GM12878 (cell line): ENCODE measurements around the gene HIVEP3. TPM values are rescaled to one million over a fixed set of nuclear protein-coding genes. Genes with fewer than 3 reads are reported as not detected.

Experiments used
- ATAC-seq: fragments of 200-7000 bp; cut with Tn5 transposase; 3 replicates; pipeline ENCODE4 v1.9.1; 2020; ENCODE audit warnings: mild to moderate bottlenecking, moderate library complexity
- BruUV-seq: library from RNA; stranded (reverse); fragments of 400-500 nt; replicated peaks from 2 replicates; lab custom pipeline; 2021; lab: Mats Ljungman, UMichigan
- CTCF ChIA-PET: fragments of 300-600 bp; sonication (Branson Sonifier 250); formaldehyde crosslinking; extraction: SDS; loops from one replicate; lab custom pipeline; 2021; ENCODE audit warnings: inconsistent platforms; lab: Yijun Ruan, JAX
- POLR2A ChIA-PET: fragments of 350-600 bp; formaldehyde crosslinking; extraction: SDS; loops from one replicate; lab custom pipeline; 2021; ENCODE audit warnings: inconsistent platforms; lab: Charles Lee
- RAD21 ChIA-PET: fragments of 300-600 bp; sonication (Branson Sonifier 250); formaldehyde crosslinking; loops from one replicate; lab custom pipeline; 2023; ENCODE audit warnings: antibody characterized with exemption; ENCODE audit not compliant: unreplicated experiment; lab: Charles Lee
- SMC1A ChIA-PET: fragments of 300-600 bp; sonication (Branson Sonifier 250); formaldehyde crosslinking; loops from one replicate; lab custom pipeline; 2023; ENCODE audit not compliant: unreplicated experiment, uncharacterized antibody; lab: Charles Lee
- DNase-seq: peaks from one replicate; pipeline ENCODE4 v3.0.0-alpha.2; 2011; ENCODE audit warnings: low read depth, low spot score
- FAIRE-seq: peaks from 3 replicates; lab custom pipeline; 2011; peaks lifted over from hg19 to GRCh38; lab: Jason Lieb, UNC
- H2AFZ ChIP-seq: 2 replicates; pipeline ENCODE4 v1.6.0; 2011; ENCODE audit warnings: low read depth, low read length, control low read depth; ENCODE audit not compliant: control insufficient read depth
- H3K27ac ChIP-seq: 2 replicates; pipeline ENCODE4 v1.5.1; 2011; ENCODE audit warnings: control low read depth; ENCODE audit not compliant: control insufficient read depth, insufficient read depth
- H3K27me3 ChIP-seq, 2 experiments: replicated peaks in 1 of 2; 2 replicates each; pipeline versions ENCODE4 v1.6.0 to v1.6.1; 2011; ENCODE audit warnings: low read length in 1 of 2; ENCODE audit not compliant: control insufficient read depth in 2 of 2, insufficient read depth in 2 of 2
- H3K36me3 ChIP-seq, 2 experiments: 2 replicates each; pipeline ENCODE4 v1.5.1; 2011; ENCODE audit warnings: low read length in 1 of 2; ENCODE audit not compliant: control insufficient read depth in 2 of 2, insufficient read depth in 2 of 2
- H3K4me1 ChIP-seq: 2 replicates; pipeline ENCODE4 v1.6.1; 2011; ENCODE audit warnings: mild to moderate bottlenecking, low read length, moderate library complexity, mixed read lengths; ENCODE audit not compliant: control insufficient read depth, insufficient read depth
- H3K4me2 ChIP-seq: 2 replicates; pipeline ENCODE4 v1.6.0; 2011; ENCODE audit warnings: control low read depth; ENCODE audit not compliant: control insufficient read depth, insufficient read depth
- H3K4me3 ChIP-seq: fragments of 200-600 bp; sonication (generic); 2 replicates; pipeline ENCODE4 v1.5.1; 2016
- H3K79me2 ChIP-seq: 2 replicates; pipeline ENCODE4 v1.6.0; 2011; ENCODE audit warnings: low read length; ENCODE audit not compliant: control insufficient read depth, insufficient read depth
- H3K9ac ChIP-seq: 2 replicates; pipeline ENCODE4 v1.8.0; 2011; ENCODE audit warnings: low read length, control low read depth, mixed read lengths; ENCODE audit not compliant: control insufficient read depth, insufficient read depth
- H3K9me3 ChIP-seq: replicated peaks from 3 replicates; pipeline ENCODE4 v1.5.1; 2011; ENCODE audit warnings: mild to moderate bottlenecking, low read length; ENCODE audit not compliant: control insufficient read depth, insufficient read depth
- H4K20me1 ChIP-seq: 2 replicates; pipeline ENCODE4 v1.6.0; 2011; ENCODE audit not compliant: control insufficient read depth, insufficient read depth
- CBX3 ChIP-seq: fragments of 200-600 bp; sonication (generic); IDR thresholded peaks from 2 replicates; pipeline ENCODE4 v1.6.1; 2016; ENCODE audit warnings: low read depth, borderline replicate concordance
- CHD2 ChIP-seq: IDR thresholded peaks from 2 replicates; pipeline ENCODE4 v1.6.1; 2011; ENCODE audit warnings: low read depth, low read length, improper control_type of control experiment, borderline replicate concordance
- ETV6 ChIP-seq, 2 experiments: fragments of 450-650 bp in 1 of 2; IDR thresholded peaks in 1 of 2; conservative IDR thresholded peaks in 1 of 2; 2 replicates each; pipeline ENCODE4 v1.6.1; 2014; ENCODE audit warnings: antibody characterized with exemption in 1 of 2, borderline replicate concordance in 1 of 2, low read depth in 1 of 2, mild to moderate bottlenecking in 1 of 2, moderate library complexity in 1 of 2
- GATAD2B ChIP-seq: fragments of 450-650 bp; conservative IDR thresholded peaks from 2 replicates; pipeline ENCODE4 v1.6.1; 2017; ENCODE audit warnings: low read depth, mild to moderate bottlenecking, moderate library complexity
- IKZF2 ChIP-seq, 2 experiments: fragments of 450-650 bp; IDR thresholded peaks; 2 replicates each; pipeline ENCODE4 v1.6.1; 2017; ENCODE audit warnings: mild to moderate bottlenecking in 2 of 2, moderate library complexity in 2 of 2
- LARP7 ChIP-seq: fragments of 450-650 bp; IDR thresholded peaks from 2 replicates; pipeline ENCODE4 v1.6.1; 2017; ENCODE audit warnings: mild to moderate bottlenecking
- MEF2B ChIP-seq: fragments of 450-650 bp; IDR thresholded peaks from 2 replicates; pipeline ENCODE4 v1.6.1; 2018; ENCODE audit warnings: mild to moderate bottlenecking, moderate library complexity; ENCODE audit not compliant: partially characterized antibody, poor library complexity, severe bottlenecking
- MTA3 ChIP-seq: IDR thresholded peaks from 2 replicates; pipeline ENCODE4 v1.6.1; 2012; ENCODE audit warnings: low read length, inconsistent platforms, borderline replicate concordance
- NRF1 ChIP-seq: conservative IDR thresholded peaks from 2 replicates; pipeline ENCODE4 v1.6.1; 2011; ENCODE audit warnings: mild to moderate bottlenecking, low read depth, low read length, improper control_type of control experiment
- RB1 ChIP-seq: fragments of 450-650 bp; formaldehyde crosslinking; IDR thresholded peaks from 2 replicates; pipeline ENCODE4 v1.6.1; 2017; ENCODE audit warnings: mild to moderate bottlenecking, borderline replicate concordance
- RBBP5 ChIP-seq: fragments of 200-600 bp; sonication (generic); conservative IDR thresholded peaks from 2 replicates; pipeline ENCODE4 v1.6.1; 2016
- SMAD5 ChIP-seq: IDR thresholded peaks from 2 replicates; pipeline ENCODE4 v1.6.1; 2016; ENCODE audit warnings: antibody characterized with exemption, low read depth
- SMC3 ChIP-seq: IDR thresholded peaks from 2 replicates; pipeline ENCODE4 v1.6.1; 2011; ENCODE audit warnings: low read length, improper control_type of control experiment, borderline replicate concordance
- SREBF1 ChIP-seq: IDR thresholded peaks from 2 replicates; pipeline ENCODE4 v1.6.1; 2012; ENCODE audit warnings: mild to moderate bottlenecking, low read length
- SUPT20H ChIP-seq: IDR thresholded peaks from 2 replicates; pipeline ENCODE4 v1.6.1; 2011; ENCODE audit warnings: low read depth, mild to moderate bottlenecking, low read length, moderate library complexity, borderline replicate concordance; ENCODE audit not compliant: control insufficient read depth
- TBL1XR1 ChIP-seq: IDR thresholded peaks from 2 replicates; pipeline ENCODE4 v1.6.1; 2012; ENCODE audit warnings: low read depth, low read length, improper control_type of control experiment
- TCF12 ChIP-seq: IDR thresholded peaks from 2 replicates; pipeline ENCODE4 v1.6.1; 2011; ENCODE audit warnings: low read depth, mild to moderate bottlenecking, low read length
- WGBS: methylation state at CpG from one replicate; pipeline ENCODE4 v1.1.6; 2016; ENCODE audit warnings: low lambda C conversion rate; ENCODE audit not compliant: insufficient replicate concordance, insufficient coverage; ENCODE audit errors: missing lambda C conversion rate; 5-methylcytosine and 5-hydroxymethylcytosine counted together
- in situ Hi-C: fragments of 300-500 bp; cut with MboI; formaldehyde crosslinking; loops from 9 replicates; pipeline ENCODE4 v1.14.3; 2018; ENCODE audit warnings: mixed read lengths
- intact Hi-C: fragments of 100-400 bp; cut with micrococcal nuclease; formaldehyde crosslinking; loops from one replicate; pipeline ENCODE4 v1.14.2; 2022; ENCODE audit not compliant: unreplicated experiment
- polyA plus RNA-seq, 11 experiments: library from polyadenylated mRNA; depleted of rRNA in 4 of 11; unstranded in 6 of 11; stranded (reverse) in 5 of 11; fragments of >200 nt; fragmentation: Nextera tagmentation in 4 of 11; fragmentation: Illumina TruSeq in 1 of 11; extraction: Ambion mirVana in 4 of 11; extraction: Trizol in 1 of 11; gene quantifications; 1 replicate in 1 of 11; 2 replicates in 10 of 11; pipeline versions ENCODE4 v1.2.1 to v1.2.3, GENCODE V29; 2011 to 2016; ENCODE audit warnings: inconsistent platforms in 2 of 11, missing spikeins in 2 of 11, low read depth in 1 of 11
- total RNA-seq, 4 experiments: library from RNA; depleted of rRNA in 3 of 4; stranded (reverse); fragments of >200 nt in 3 of 4; fragmentation: Illumina TruSeq in 1 of 4; extraction: Trizol in 1 of 4; gene quantifications; 2 replicates each; pipeline versions ENCODE4 v1.2.1 to v1.2.3, GENCODE V29; 2013 to 2021
- TF ChIP-seq, protein P1 (sequence below): IDR thresholded peaks from 2 replicates; pipeline ENCODE4 v1.6.1; 2011; ENCODE audit warnings: low read depth, mild to moderate bottlenecking, low read length, moderate library complexity, borderline replicate concordance; ENCODE audit errors: extremely low read depth
- TF ChIP-seq, protein P2 (sequence below): IDR thresholded peaks from 2 replicates; pipeline ENCODE4 v1.6.1; 2012; ENCODE audit warnings: low read depth, low read length, improper control_type of control experiment
- TF ChIP-seq, protein P3 (sequence below): fragments of 450-650 bp; IDR thresholded peaks from 2 replicates; pipeline ENCODE4 v1.6.1; 2018; ENCODE audit warnings: mild to moderate bottlenecking, low read depth, moderate library complexity; ENCODE audit not compliant: partially characterized antibody

The HIVEP3 gene
- total and polyA plus RNA-seq, 10 of the 15 experiments (the other 5 are each of a cell fraction or from before 2014, with no cell fraction given): 1.8 to 13.6 (median 3.8) TPM

DNA sequence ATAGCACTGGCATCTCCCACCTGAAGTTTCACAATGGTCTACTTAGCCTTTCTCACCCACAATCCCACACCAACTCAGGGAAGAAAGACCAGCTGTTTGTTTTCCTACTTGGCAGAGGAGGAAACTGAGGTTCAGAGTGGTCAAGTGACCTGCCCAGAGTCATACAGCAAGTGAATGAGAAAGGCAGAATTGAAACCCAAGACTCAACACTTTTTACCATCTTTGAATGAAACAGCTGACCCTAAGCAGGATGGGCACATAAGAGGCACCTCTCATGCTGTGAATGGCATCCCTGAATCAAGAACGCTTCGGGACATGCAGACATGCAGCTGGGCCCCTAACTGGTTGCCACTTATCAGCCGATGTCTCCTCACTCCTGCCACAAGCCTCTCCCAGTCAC is 193.8 kb downstream of the HIVEP3 start:
- in situ Hi-C loops: no loop called here
- Histone ChIP-seq H3K27me3 (no peaks in the 10 kb centered on the region), H3K9ac (no peak overlapping the region), H3K36me3 (no peaks in the 10 kb centered on the region), H4K20me1 (no peaks in the 10 kb centered on the region), H3K79me2 (no peaks in the 10 kb centered on the region; the same call in 1 of the 2 replicates), H3K27ac (no peak overlapping the region), H2AFZ (no peak overlapping the region), H3K4me1 (peaks cover 76% of the 10 kb centered on the region), H3K4me3 (no peak overlapping the region), H3K9me3 (no peaks in the 10 kb centered on the region), H3K4me2 (no peak overlapping the region)
- POLR2A ChIA-PET: interaction anchor here (1.0 to 1.7 kb wide), 3 partner anchors 16 to 26 kb away, joined by 3 to 5 read pairs (median 5); no protein-coding TSS in a partner anchor
- intact Hi-C loops: loop anchor here (5.0 to 10.0 kb wide), 3 partner anchors 38 to 310 kb away; no protein-coding TSS in a partner anchor
- DNase-seq (no peak), FAIRE-seq (no peak), ATAC-seq (no peak)
- RAD21 ChIA-PET: interaction anchor here (1.0 to 14.9 kb wide), 6 partner anchors 14 to 150 kb away, joined by 3 to 262 read pairs (median 6); no protein-coding TSS in a partner anchor
- SMC1A ChIA-PET: interaction anchor here (0.7 to 8.1 kb wide), 10 partner anchors 16 to 231 kb away, joined by 3 to 93 read pairs (median 6); no protein-coding TSS in a partner anchor
- no TSS peak for BruUV-seq
- CTCF ChIA-PET: interaction anchor here (0.8 to 3.0 kb wide), 3 partner anchors 67 to 143 kb away, joined by 3 to 10 read pairs (median 3); no protein-coding TSS in a partner anchor
- TF ChIP-seq CHD2 (no peak), SMAD5 (no peak), IKZF2 (IDR thresholded peaks at IDR 0.05) (no peak), MTA3 (no peak), CBX3 (no peak), RB1 (no peak), LARP7 (no peak), SREBF1 (no peak), ETV6 (conservative IDR thresholded peaks at IDR 0.05 in 1 of 2, IDR thresholded peaks at IDR 0.05 in 1 of 2; ENCODE audit: borderline replicate concordance in 1 of 2, low read depth in 1 of 2) (no peak), MEF2B (no peak), TBL1XR1 (no peak), RBBP5 (no peak), GATAD2B (no peak), SMC3 (no peak), SUPT20H (no peak), NRF1 (no peak), TCF12 (no peak)
- TF ChIP-seq, protein P1, sequence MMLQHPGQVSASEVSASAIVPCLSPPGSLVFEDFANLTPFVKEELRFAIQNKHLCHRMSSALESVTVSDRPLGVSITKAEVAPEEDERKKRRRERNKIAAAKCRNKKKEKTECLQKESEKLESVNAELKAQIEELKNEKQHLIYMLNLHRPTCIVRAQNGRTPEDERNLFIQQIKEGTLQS: no peak
- TF ChIP-seq, protein P2, sequence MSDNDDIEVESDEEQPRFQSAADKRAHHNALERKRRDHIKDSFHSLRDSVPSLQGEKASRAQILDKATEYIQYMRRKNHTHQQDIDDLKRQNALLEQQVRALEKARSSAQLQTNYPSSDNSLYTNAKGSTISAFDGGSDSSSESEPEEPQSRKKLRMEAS: no peak
- TF ChIP-seq, protein P3, sequence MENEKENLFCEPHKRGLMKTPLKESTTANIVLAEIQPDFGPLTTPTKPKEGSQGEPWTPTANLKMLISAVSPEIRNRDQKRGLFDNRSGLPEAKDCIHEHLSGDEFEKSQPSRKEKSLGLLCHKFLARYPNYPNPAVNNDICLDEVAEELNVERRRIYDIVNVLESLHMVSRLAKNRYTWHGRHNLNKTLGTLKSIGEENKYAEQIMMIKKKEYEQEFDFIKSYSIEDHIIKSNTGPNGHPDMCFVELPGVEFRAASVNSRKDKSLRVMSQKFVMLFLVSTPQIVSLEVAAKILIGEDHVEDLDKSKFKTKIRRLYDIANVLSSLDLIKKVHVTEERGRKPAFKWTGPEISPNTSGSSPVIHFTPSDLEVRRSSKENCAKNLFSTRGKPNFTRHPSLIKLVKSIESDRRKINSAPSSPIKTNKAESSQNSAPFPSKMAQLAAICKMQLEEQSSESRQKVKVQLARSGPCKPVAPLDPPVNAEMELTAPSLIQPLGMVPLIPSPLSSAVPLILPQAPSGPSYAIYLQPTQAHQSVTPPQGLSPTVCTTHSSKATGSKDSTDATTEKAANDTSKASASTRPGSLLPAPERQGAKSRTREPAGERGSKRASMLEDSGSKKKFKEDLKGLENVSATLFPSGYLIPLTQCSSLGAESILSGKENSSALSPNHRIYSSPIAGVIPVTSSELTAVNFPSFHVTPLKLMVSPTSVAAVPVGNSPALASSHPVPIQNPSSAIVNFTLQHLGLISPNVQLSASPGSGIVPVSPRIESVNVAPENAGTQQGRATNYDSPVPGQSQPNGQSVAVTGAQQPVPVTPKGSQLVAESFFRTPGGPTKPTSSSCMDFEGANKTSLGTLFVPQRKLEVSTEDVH: no peak
- WGBS: 98% methylated on average over 3 of the region's 3 CpGs
